ENCODE measurements around the gene CLHC1. TPM values are rescaled to one million over a fixed set of nuclear protein-coding genes. Genes with fewer than 3 reads are reported as not detected.

CLHC1 gene
- total RNA-seq, 1 donor from 2014 or later, result 24.6 TPM

GRCh38 chr2:55142518-55142917, 89.6 kb downstream of the CLHC1 start:
- peaks cover 16% of the 10 kb centered on the region for H3K4me1 Mint-ChIP-seq
- DNase-seq (ENCODE audit: low spot score), result no peak
- peaks cover 17% of the 10 kb centered on the region for H3K4me1 ChIP-seq
- H3K79me2 ChIP-seq (ENCODE audit: low read depth), result no peaks in the 10 kb centered on the region
- no peaks in the 10 kb centered on the region for H3K9me3 Mint-ChIP-seq
- H2AFZ ChIP-seq (replicated peaks), result no peak overlapping the region
- no peaks in the 10 kb centered on the region for H4K20me1 ChIP-seq (ENCODE audit: low read depth)
- H3K27ac Mint-ChIP-seq, result no peak overlapping the region
- H3K9ac ChIP-seq, result no peak overlapping the region
- H3K27ac ChIP-seq, result no peak overlapping the region
- no peaks in the 10 kb centered on the region for H3K36me3 ChIP-seq
- no peak for TF ChIP-seq CTCF (IDR thresholded peaks at IDR 0.05)
- no peak for TF ChIP-seq EZH2 (IDR thresholded peaks at IDR 0.05)
- no peak for TF ChIP-seq EZH2phosphoT487 (IDR thresholded peaks at IDR 0.05)
- H3K9me3 ChIP-seq (ENCODE audit: low read depth), result no peaks in the 10 kb centered on the region
- H3K4me3 Mint-ChIP-seq, result no peak overlapping the region
- no peak overlapping the region for H3K4me3 ChIP-seq
- H3F3A ChIP-seq (ENCODE audit: low read depth), result no peaks in the 10 kb centered on the region
- H3K27me3 Mint-ChIP-seq (ENCODE audit: insufficient read depth, low read depth), result peaks cover 2% of the 10 kb centered on the region
- H3K36me3 Mint-ChIP-seq, result no peaks in the 10 kb centered on the region
- H3K27me3 ChIP-seq, result no peaks in the 10 kb centered on the region
- H3K4me2 ChIP-seq, result no peak overlapping the region

GRCh38 chr2:55141572-55142413, 90.3 kb downstream of the CLHC1 start:
- no peaks in the 10 kb centered on the region for H3K36me3 Mint-ChIP-seq
- Histone ChIP-seq H3K27me3 (no peaks in the 10 kb centered on the region), H3K79me2 (ENCODE audit: low read depth) (no peaks in the 10 kb centered on the region), H3F3A (ENCODE audit: low read depth) (no peaks in the 10 kb centered on the region), H3K9ac (no peak overlapping the region), H3K9me3 (ENCODE audit: low read depth) (no peaks in the 10 kb centered on the region), H3K36me3 (no peaks in the 10 kb centered on the region), H2AFZ (replicated peaks) (no peak overlapping the region), H4K20me1 (ENCODE audit: low read depth) (no peaks in the 10 kb centered on the region), H3K27ac (no peak overlapping the region), H3K4me3 (no peak overlapping the region), H3K4me1 (peaks cover 21% of the 10 kb centered on the region), H3K4me2 (no peak overlapping the region)
- H3K4me3 Mint-ChIP-seq, result no peak overlapping the region
- peaks cover 23% of the 10 kb centered on the region for H3K4me1 Mint-ChIP-seq
- TF ChIP-seq EZH2phosphoT487 (IDR thresholded peaks at IDR 0.05), result no peak
- TF ChIP-seq EZH2 (IDR thresholded peaks at IDR 0.05), result no peak
- no peak for TF ChIP-seq CTCF (IDR thresholded peaks at IDR 0.05)
- H3K27me3 Mint-ChIP-seq (ENCODE audit: insufficient read depth, low read depth), result peaks cover 2% of the 10 kb centered on the region
- no peak for DNase-seq (ENCODE audit: low spot score)
- H3K9me3 Mint-ChIP-seq, result no peaks in the 10 kb centered on the region
- H3K27ac Mint-ChIP-seq, result no peak overlapping the region

GRCh38 chr2:55140316-55141219, 91.5 kb downstream of the CLHC1 start:
- H3K9me3 ChIP-seq (ENCODE audit: low read depth), result no peaks in the 10 kb centered on the region
- H4K20me1 ChIP-seq (ENCODE audit: low read depth), result no peaks in the 10 kb centered on the region
- Mint-ChIP-seq H3K36me3 (no peaks in the 10 kb centered on the region), H3K27me3 (ENCODE audit: insufficient read depth, low read depth) (peaks cover 5% of the 10 kb centered on the region), H3K4me1 (peaks cover 31% of the 10 kb centered on the region), H3K9me3 (no peaks in the 10 kb centered on the region), H3K4me3 (no peak overlapping the region), H3K27ac (no peak overlapping the region)
- no peaks in the 10 kb centered on the region for H3K36me3 ChIP-seq
- no peak overlapping the region for H3K4me2 ChIP-seq
- TF ChIP-seq CTCF (IDR thresholded peaks at IDR 0.05) (no peak), EZH2 (IDR thresholded peaks at IDR 0.05) (no peak), EZH2phosphoT487 (IDR thresholded peaks at IDR 0.05) (no peak)
- H3K79me2 ChIP-seq (ENCODE audit: low read depth), result no peaks in the 10 kb centered on the region
- no peak overlapping the region for H3K4me3 ChIP-seq
- no peaks in the 10 kb centered on the region for H3F3A ChIP-seq (ENCODE audit: low read depth)
- peaks cover 24% of the 10 kb centered on the region for H3K4me1 ChIP-seq
- H3K27ac ChIP-seq, result no peak overlapping the region
- DNase-seq (ENCODE audit: low spot score), result no peak
- no peak overlapping the region for H2AFZ ChIP-seq (replicated peaks)
- no peaks in the 10 kb centered on the region for H3K27me3 ChIP-seq
- no peak overlapping the region for H3K9ac ChIP-seq
